SU-DHL-6 (cell line): ENCODE measurements around the gene CPED1.

Experiments
- H2AFZ ChIP-seq: fragments of 200-600 bp; sonication (generic); 2 replicates; pipeline ENCODE4 v1.6.1; 2014; ENCODE audit warnings: low read depth, mild to moderate bottlenecking, moderate library complexity, mixed read lengths, antibody characterized with exemption, low read length; ENCODE audit not compliant: severe bottlenecking
- H3F3A ChIP-seq: fragments of 200-600 bp; shearing (Covaris generic); 2 replicates; pipeline ENCODE4 v1.6.0; 2016; ENCODE audit warnings: antibody characterized with exemption, mild to moderate bottlenecking; ENCODE audit not compliant: insufficient read depth
- H3K27ac ChIP-seq: fragments of 200-600 bp; sonication (generic); 2 replicates; pipeline ENCODE4 v1.5.1; 2016; ENCODE audit warnings: low read depth, mild to moderate bottlenecking, low read length, moderate library complexity, mixed read lengths
- H3K27me3 ChIP-seq: fragments of 200-600 bp; sonication (generic), shearing (Covaris generic); 2 replicates; pipeline ENCODE4 v1.6.0; 2014; ENCODE audit warnings: mild to moderate bottlenecking, low read length
- H3K36me3 ChIP-seq: fragments of 200-600 bp; sonication (generic); 2 replicates; pipeline ENCODE4 v1.6.1; 2014; ENCODE audit warnings: mild to moderate bottlenecking, low read length, mixed read lengths
- H3K4me2 ChIP-seq: fragments of 300-600, 200-600 bp; shearing (Covaris generic), sonication (generic); 2 replicates; pipeline ENCODE4 v1.6.0; 2014; ENCODE audit warnings: low read length, low read depth, mild to moderate bottlenecking; ENCODE audit not compliant: poor library complexity, severe bottlenecking
- H3K4me3 ChIP-seq: fragments of 200-600 bp; sonication (generic); 2 replicates; pipeline ENCODE4 v1.5.1; 2014; ENCODE audit warnings: antibody characterized with exemption, low read length, mild to moderate bottlenecking, mixed read lengths; ENCODE audit not compliant: insufficient read depth, poor library complexity, severe bottlenecking
- H3K79me2 ChIP-seq: fragments of 200-600 bp; sonication (generic); 2 replicates; pipeline ENCODE4 v1.6.1; 2014; ENCODE audit warnings: mild to moderate bottlenecking, low read length, moderate library complexity; ENCODE audit not compliant: insufficient read depth
- H3K9ac ChIP-seq: fragments of 200-600 bp; sonication (generic); 2 replicates; pipeline ENCODE4 v1.7.0; 2014; ENCODE audit warnings: mild to moderate bottlenecking, low read length
- H3K9me2 ChIP-seq: fragments of 200-600 bp; sonication (generic); replicated peaks from 2 replicates; pipeline ENCODE4 v1.6.1; 2014; ENCODE audit warnings: low read length; ENCODE audit not compliant: insufficient read depth
- H3K9me3 ChIP-seq: fragments of 200-600 bp; sonication (generic); 2 replicates; pipeline ENCODE4 v1.6.1; 2014; ENCODE audit warnings: low read length, mixed read lengths; ENCODE audit not compliant: insufficient read depth
- H4K20me1 ChIP-seq: fragments of 200-600 bp; sonication (generic); 2 replicates; pipeline ENCODE4 v1.6.1; 2014; ENCODE audit warnings: low read depth, mild to moderate bottlenecking, antibody characterized with exemption, low read length, moderate library complexity, mixed read lengths
- CTCF ChIP-seq: fragments of 200-600 bp; sonication (generic); IDR thresholded peaks from one replicate; pipeline ENCODE4 v1.5.1; 2017; ENCODE audit warnings: antibody characterized with exemption, mild to moderate bottlenecking, low read length, moderate library complexity; ENCODE audit not compliant: insufficient read depth, poor library complexity, severe bottlenecking
- EZH2phosphoT487 ChIP-seq: fragments of 200-600 bp; sonication (generic), shearing (Covaris generic); conservative IDR thresholded peaks from 2 replicates; pipeline ENCODE4 v1.6.1; 2018; ENCODE audit warnings: mild to moderate bottlenecking, antibody characterized with exemption, low read length, moderate library complexity, mixed read lengths

CPED1 gene

DNA sequence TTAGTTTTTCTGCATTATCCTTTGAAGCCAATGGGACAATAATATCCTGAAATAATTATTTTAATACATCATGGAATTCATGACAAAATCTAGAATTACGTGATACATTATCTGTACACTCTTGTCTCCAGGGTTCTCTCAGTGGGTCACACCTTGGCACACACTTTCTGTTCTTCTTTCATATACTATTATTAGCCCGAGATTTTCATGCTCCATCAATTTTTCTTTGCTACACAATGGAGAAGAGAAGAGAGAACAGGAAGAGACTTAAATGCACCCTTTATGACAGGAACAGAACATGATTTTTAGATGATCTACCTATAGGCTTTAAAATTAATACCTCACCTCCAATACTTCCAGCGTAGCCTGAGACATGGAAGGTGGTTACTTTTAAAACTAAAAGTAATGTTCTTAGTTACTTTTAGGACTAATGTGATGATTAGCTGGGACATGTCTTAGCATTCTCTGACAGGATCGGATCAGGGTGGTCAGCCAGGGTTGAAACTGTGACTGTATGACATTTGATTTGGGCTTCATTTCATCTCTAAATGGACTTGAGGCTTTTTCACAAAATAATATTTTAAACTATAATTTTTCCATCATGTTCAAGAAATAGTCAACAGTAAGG, 192.0 kb downstream of the CPED1 start:
- Histone ChIP-seq H3K4me2 (peak overlapping the region; percentile 13), H3F3A (no peaks in the 10 kb centered on the region), H3K9me3 (no peaks in the 10 kb centered on the region), H2AFZ (no peak overlapping the region), H4K20me1 (no peaks in the 10 kb centered on the region), H3K27me3 (no peaks in the 10 kb centered on the region), H3K9ac (no peak overlapping the region), H3K9me2 (no peaks in the 10 kb centered on the region), H3K79me2 (no peaks in the 10 kb centered on the region), H3K4me3 (no peak overlapping the region), H3K36me3 (no peaks in the 10 kb centered on the region), H3K27ac (no peak overlapping the region)
- TF ChIP-seq CTCF (no peak), EZH2phosphoT487 (no peak)

GRCh38 chr7:121181357-121181756, 192.8 kb downstream of the CPED1 start:
- Histone ChIP-seq H3K4me3 (no peak overlapping the region), H3K79me2 (no peaks in the 10 kb centered on the region), H3K27ac (no peak overlapping the region), H3K9ac (no peak overlapping the region), H3K36me3 (no peaks in the 10 kb centered on the region), H3F3A (no peaks in the 10 kb centered on the region), H3K9me3 (no peaks in the 10 kb centered on the region), H2AFZ (no peak overlapping the region), H3K9me2 (no peaks in the 10 kb centered on the region), H3K27me3 (no peaks in the 10 kb centered on the region), H4K20me1 (no peaks in the 10 kb centered on the region), H3K4me2 (no peak overlapping the region)
- TF ChIP-seq CTCF (no peak), EZH2phosphoT487 (no peak)

GRCh38 chr7:121182281-121182680, 193.8 kb downstream of the CPED1 start:
- no peaks in the 10 kb centered on the region for H3K9me3 ChIP-seq
- no peak overlapping the region for H3K9ac ChIP-seq
- H3K36me3 ChIP-seq: no peaks in the 10 kb centered on the region
- no peaks in the 10 kb centered on the region for H3K9me2 ChIP-seq
- H2AFZ ChIP-seq: no peak overlapping the region
- no peak overlapping the region for H3K27ac ChIP-seq
- no peak overlapping the region for H3K4me2 ChIP-seq
- TF ChIP-seq CTCF: no peak
- no peak for TF ChIP-seq EZH2phosphoT487
- H3K4me3 ChIP-seq: no peak overlapping the region
- no peaks in the 10 kb centered on the region for H3K79me2 ChIP-seq
- no peaks in the 10 kb centered on the region for H3F3A ChIP-seq
- no peaks in the 10 kb centered on the region for H4K20me1 ChIP-seq
- no peaks in the 10 kb centered on the region for H3K27me3 ChIP-seq
